ENCODE data around the gene ITPR3.
"Not testable (repeated sequence)": the region's sequence is repeated elsewhere in the genome, so short reads cannot be mapped to it uniquely, and the experiment has no call there.

The ITPR3 gene

GRCh38 chr6:33591424-33592032 is 29.6 kb upstream of the ITPR3 start:
- Histone ChIP-seq H3K36me3 (ENCODE audit: insufficient read depth, low read length) (no peaks in the 10 kb centered on the region), H3K4me1 (ENCODE audit: control insufficient read depth, insufficient read depth, low read length, unreplicated experiment) (peaks cover 28% of the 10 kb centered on the region), H3K79me2 (ENCODE audit: control insufficient read depth, insufficient read depth, low read length, unreplicated experiment) (no peaks in the 10 kb centered on the region), H3K4me3 (ENCODE audit: low read depth, low read length) (no peak overlapping the region), H3K27me3 (ENCODE audit: insufficient read depth, low read length) (no peaks in the 10 kb centered on the region), H2AFZ (ENCODE audit: low read length, unreplicated experiment) (no peak overlapping the region), H3K27ac (ENCODE audit: low read depth, low read length) (no peak overlapping the region)

- Histone ChIP-seq H3K27me3 (ENCODE audit: insufficient read depth, low read length) (no peaks in the 10 kb centered on the region), H3K4me3 (ENCODE audit: low read depth, low read length) (no peak overlapping the region), H2AFZ (ENCODE audit: low read length, unreplicated experiment) (no peak overlapping the region), H3K36me3 (ENCODE audit: insufficient read depth, low read length) (no peaks in the 10 kb centered on the region), H3K27ac (ENCODE audit: low read depth, low read length) (no peak overlapping the region), H3K79me2 (ENCODE audit: control insufficient read depth, insufficient read depth, low read length, unreplicated experiment) (no peaks in the 10 kb centered on the region), H3K4me1 (ENCODE audit: control insufficient read depth, insufficient read depth, low read length, unreplicated experiment) (peaks cover 28% of the 10 kb centered on the region)
These were observed 28.9 kb upstream of the ITPR3 start for GRCh38 chr6:33592280-33592594.

- peaks cover 28% of the 10 kb centered on the region for H3K4me1 ChIP-seq (ENCODE audit: control insufficient read depth, insufficient read depth, low read length, unreplicated experiment)
- no peaks in the 10 kb centered on the region for H3K79me2 ChIP-seq (ENCODE audit: control insufficient read depth, insufficient read depth, low read length, unreplicated experiment)
- H2AFZ ChIP-seq (ENCODE audit: low read length, unreplicated experiment) = no peak overlapping the region
- H3K36me3 ChIP-seq (ENCODE audit: insufficient read depth, low read length) = no peaks in the 10 kb centered on the region
- H3K27me3 ChIP-seq (ENCODE audit: insufficient read depth, low read length) = no peaks in the 10 kb centered on the region
- H3K4me3 ChIP-seq (ENCODE audit: low read depth, low read length) = no peak overlapping the region
- no peak overlapping the region for H3K27ac ChIP-seq (ENCODE audit: low read depth, low read length)
These were observed 28.3 kb upstream of the ITPR3 start for GRCh38 chr6:33592595-33593413.

GRCh38 chr6:33593414-33593727 is 27.8 kb upstream of the ITPR3 start:
- Histone ChIP-seq H3K27ac (ENCODE audit: low read depth, low read length) (no peak overlapping the region), H3K27me3 (ENCODE audit: insufficient read depth, low read length) (no peaks in the 10 kb centered on the region)

GRCh38 chr6:33595001-33595846 is 25.9 kb upstream of the ITPR3 start:
- Histone ChIP-seq H2AFZ (ENCODE audit: low read length, unreplicated experiment) (no peak overlapping the region), H3K36me3 (ENCODE audit: insufficient read depth, low read length) (no peaks in the 10 kb centered on the region), H3K27me3 (ENCODE audit: insufficient read depth, low read length) (no peaks in the 10 kb centered on the region), H3K79me2 (ENCODE audit: control insufficient read depth, insufficient read depth, low read length, unreplicated experiment) (no peaks in the 10 kb centered on the region), H3K4me3 (ENCODE audit: low read depth, low read length) (no peak overlapping the region), H3K4me1 (ENCODE audit: control insufficient read depth, insufficient read depth, low read length, unreplicated experiment) (peaks cover 24% of the 10 kb centered on the region), H3K27ac (ENCODE audit: low read depth, low read length) (peak overlapping the region; percentile 37; the same call in 1 of the 2 replicates)

More at GRCh38 chr6:33593414-33593727, 27.8 kb upstream of the ITPR3 start:
- no peak overlapping the region for H3K4me3 ChIP-seq (ENCODE audit: low read depth, low read length)
- H3K4me1 ChIP-seq (ENCODE audit: control insufficient read depth, insufficient read depth, low read length, unreplicated experiment) = peaks cover 28% of the 10 kb centered on the region
- no peak overlapping the region for H2AFZ ChIP-seq (ENCODE audit: low read length, unreplicated experiment)
- H3K79me2 ChIP-seq (ENCODE audit: control insufficient read depth, insufficient read depth, low read length, unreplicated experiment) = no peaks in the 10 kb centered on the region
- H3K36me3 ChIP-seq (ENCODE audit: insufficient read depth, low read length) = no peaks in the 10 kb centered on the region

GRCh38 chr6:33596894-33597293 is 24.2 kb upstream of the ITPR3 start:
- H3K27me3 ChIP-seq (ENCODE audit: insufficient read depth, low read length); H3K79me2 ChIP-seq (ENCODE audit: control insufficient read depth, insufficient read depth, low read length, unreplicated experiment); H3K36me3 ChIP-seq (ENCODE audit: insufficient read depth, low read length); H3K4me3 ChIP-seq (ENCODE audit: low read depth, low read length); H2AFZ ChIP-seq (ENCODE audit: low read length, unreplicated experiment); H3K27ac ChIP-seq (ENCODE audit: low read depth, low read length): not testable (repeated sequence)
- H3K4me1 ChIP-seq (ENCODE audit: control insufficient read depth, insufficient read depth, low read length, unreplicated experiment) = peaks cover 14% of the 10 kb centered on the region

GRCh38 chr6:33597551-33598322 is 23.4 kb upstream of the ITPR3 start:
- Histone ChIP-seq H2AFZ (ENCODE audit: low read length, unreplicated experiment) (no peak overlapping the region), H3K4me3 (ENCODE audit: low read depth, low read length) (no peak overlapping the region), H3K36me3 (ENCODE audit: insufficient read depth, low read length) (no peaks in the 10 kb centered on the region), H3K79me2 (ENCODE audit: control insufficient read depth, insufficient read depth, low read length, unreplicated experiment) (no peaks in the 10 kb centered on the region), H3K27ac (ENCODE audit: low read depth, low read length) (no peak overlapping the region), H3K4me1 (ENCODE audit: control insufficient read depth, insufficient read depth, low read length, unreplicated experiment) (peaks cover 14% of the 10 kb centered on the region), H3K27me3 (ENCODE audit: insufficient read depth, low read length) (no peaks in the 10 kb centered on the region)

- Histone ChIP-seq H3K36me3 (ENCODE audit: insufficient read depth, low read length) (no peaks in the 10 kb centered on the region), H3K4me3 (ENCODE audit: low read depth, low read length) (no peak overlapping the region), H3K27ac (ENCODE audit: low read depth, low read length) (no peak overlapping the region), H2AFZ (ENCODE audit: low read length, unreplicated experiment) (no peak overlapping the region), H3K27me3 (ENCODE audit: insufficient read depth, low read length) (no peaks in the 10 kb centered on the region), H3K79me2 (ENCODE audit: control insufficient read depth, insufficient read depth, low read length, unreplicated experiment) (no peaks in the 10 kb centered on the region), H3K4me1 (ENCODE audit: control insufficient read depth, insufficient read depth, low read length, unreplicated experiment) (peaks cover 14% of the 10 kb centered on the region)
These were observed 21.6 kb upstream of the ITPR3 start for GRCh38 chr6:33599413-33599938.

- H3K27me3 ChIP-seq (ENCODE audit: insufficient read depth, low read length) = no peaks in the 10 kb centered on the region
- H3K27ac ChIP-seq (ENCODE audit: low read depth, low read length) = no peak overlapping the region
- H3K79me2 ChIP-seq (ENCODE audit: control insufficient read depth, insufficient read depth, low read length, unreplicated experiment) = no peaks in the 10 kb centered on the region
- H3K36me3 ChIP-seq (ENCODE audit: insufficient read depth, low read length) = no peaks in the 10 kb centered on the region
- H3K4me3 ChIP-seq (ENCODE audit: low read depth, low read length) = no peak overlapping the region
- peaks cover 6% of the 10 kb centered on the region for H3K4me1 ChIP-seq (ENCODE audit: control insufficient read depth, insufficient read depth, low read length, unreplicated experiment)
- H2AFZ ChIP-seq (ENCODE audit: low read length, unreplicated experiment) = no peak overlapping the region
These were observed 20.4 kb upstream of the ITPR3 start for GRCh38 chr6:33600761-33601160.

- H3K27me3 ChIP-seq (ENCODE audit: insufficient read depth, low read length) = no peaks in the 10 kb centered on the region
- no peak overlapping the region for H3K27ac ChIP-seq (ENCODE audit: low read depth, low read length)
- no peaks in the 10 kb centered on the region for H3K36me3 ChIP-seq (ENCODE audit: insufficient read depth, low read length)
- no peak overlapping the region for H3K4me3 ChIP-seq (ENCODE audit: low read depth, low read length)
- peaks cover 6% of the 10 kb centered on the region for H3K4me1 ChIP-seq (ENCODE audit: control insufficient read depth, insufficient read depth, low read length, unreplicated experiment)
- no peak overlapping the region for H2AFZ ChIP-seq (ENCODE audit: low read length, unreplicated experiment)
- H3K79me2 ChIP-seq (ENCODE audit: control insufficient read depth, insufficient read depth, low read length, unreplicated experiment) = no peaks in the 10 kb centered on the region
These were observed 18.9 kb upstream of the ITPR3 start for GRCh38 chr6:33602180-33602579.

Measured in ACC112 (cell line).